ENCODE measurements around the gene CNTRL. TPM values are rescaled to one million over a fixed set of nuclear protein-coding genes. Genes with fewer than 3 reads are reported as not detected.

Gene CNTRL
- polyA plus RNA-seq, 1 donor from 2014 or later: 16.0 TPM

DNA sequence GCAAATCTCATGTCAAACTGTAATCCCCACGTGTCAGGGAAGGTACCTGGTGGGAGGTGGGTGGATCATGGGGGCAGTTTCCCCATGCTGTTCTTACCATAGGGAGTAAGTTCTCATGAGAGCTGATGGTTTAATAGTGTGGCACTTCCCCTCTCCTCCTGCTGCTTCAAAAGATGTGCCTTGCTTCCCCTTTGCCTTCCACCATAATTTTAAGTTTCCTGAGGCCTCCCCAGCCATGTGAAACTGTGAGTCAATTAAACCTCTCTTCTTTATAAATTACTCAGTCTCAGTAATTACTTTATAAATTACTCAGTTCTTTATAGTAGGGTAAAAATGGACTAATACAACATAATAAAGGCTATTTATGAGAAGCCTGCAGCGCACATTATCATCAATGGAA lies 7.1 kb upstream of the CNTRL start:
- H3K9me3 ChIP-seq (ENCODE audit: low read length): no peaks in the 10 kb centered on the region
- no peaks in the 10 kb centered on the region for H3F3A ChIP-seq (ENCODE audit: insufficient read depth, low read length, poor library complexity, severe bottlenecking)
- no peaks in the 10 kb centered on the region for H3K36me3 ChIP-seq (ENCODE audit: insufficient read depth, low read length)
- H3K9me2 ChIP-seq (ENCODE audit: insufficient read depth, low read length): no peaks in the 10 kb centered on the region
- no peak overlapping the region for H3K27ac ChIP-seq (ENCODE audit: low read length)
- no peak overlapping the region for H3K4me2 ChIP-seq (ENCODE audit: low read length)
- TF ChIP-seq EP300 (conservative IDR thresholded peaks at IDR 0.05; ENCODE audit: poor library complexity, severe bottlenecking): no peak
- TF ChIP-seq, protein P1, sequence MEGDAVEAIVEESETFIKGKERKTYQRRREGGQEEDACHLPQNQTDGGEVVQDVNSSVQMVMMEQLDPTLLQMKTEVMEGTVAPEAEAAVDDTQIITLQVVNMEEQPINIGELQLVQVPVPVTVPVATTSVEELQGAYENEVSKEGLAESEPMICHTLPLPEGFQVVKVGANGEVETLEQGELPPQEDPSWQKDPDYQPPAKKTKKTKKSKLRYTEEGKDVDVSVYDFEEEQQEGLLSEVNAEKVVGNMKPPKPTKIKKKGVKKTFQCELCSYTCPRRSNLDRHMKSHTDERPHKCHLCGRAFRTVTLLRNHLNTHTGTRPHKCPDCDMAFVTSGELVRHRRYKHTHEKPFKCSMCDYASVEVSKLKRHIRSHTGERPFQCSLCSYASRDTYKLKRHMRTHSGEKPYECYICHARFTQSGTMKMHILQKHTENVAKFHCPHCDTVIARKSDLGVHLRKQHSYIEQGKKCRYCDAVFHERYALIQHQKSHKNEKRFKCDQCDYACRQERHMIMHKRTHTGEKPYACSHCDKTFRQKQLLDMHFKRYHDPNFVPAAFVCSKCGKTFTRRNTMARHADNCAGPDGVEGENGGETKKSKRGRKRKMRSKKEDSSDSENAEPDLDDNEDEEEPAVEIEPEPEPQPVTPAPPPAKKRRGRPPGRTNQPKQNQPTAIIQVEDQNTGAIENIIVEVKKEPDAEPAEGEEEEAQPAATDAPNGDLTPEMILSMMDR (IDR thresholded peaks at IDR 0.05; ENCODE audit: poor library complexity, severe bottlenecking): no peak
- no peak for TF ChIP-seq POLR2AphosphoS5 (IDR thresholded peaks at IDR 0.05)
- H4K20me1 ChIP-seq (ENCODE audit: insufficient read depth): no peaks in the 10 kb centered on the region
- H3K79me2 ChIP-seq (replicated peaks; ENCODE audit: insufficient read depth, low read length): no peaks in the 10 kb centered on the region
- no peak overlapping the region for H3K4me3 ChIP-seq (ENCODE audit: low read length)
- no peaks in the 10 kb centered on the region for H3K27me3 ChIP-seq (ENCODE audit: insufficient read depth, low read depth, low read length)
- H2AFZ ChIP-seq (ENCODE audit: low read depth, low read length): no peak overlapping the region
- no peak overlapping the region for H3K9ac ChIP-seq (ENCODE audit: low read length)

DNA sequence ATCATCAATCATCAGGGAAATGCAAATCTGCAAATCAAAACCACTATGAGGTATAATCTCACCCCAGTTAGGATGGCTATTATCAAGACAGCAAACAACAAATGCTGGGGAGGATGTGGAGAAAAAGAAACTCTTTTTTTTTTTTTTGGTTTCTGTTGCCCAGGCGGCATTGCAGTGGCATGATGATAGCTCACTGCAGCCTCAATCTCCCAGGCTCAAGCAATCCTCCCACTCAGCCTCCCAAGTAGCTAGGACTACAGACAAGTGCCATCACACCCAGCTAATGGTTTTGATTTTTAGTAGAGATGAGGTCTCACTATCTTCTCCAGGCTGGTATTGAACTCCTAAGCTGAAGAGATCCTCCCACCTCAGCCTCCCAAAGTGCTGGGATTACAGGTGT lies 5.4 kb upstream of the CNTRL start:
- no peaks in the 10 kb centered on the region for H3K79me2 ChIP-seq (replicated peaks; ENCODE audit: insufficient read depth, low read length)
- H3K27me3 ChIP-seq (ENCODE audit: insufficient read depth, low read depth, low read length): no peaks in the 10 kb centered on the region
- H3K36me3 ChIP-seq (ENCODE audit: insufficient read depth, low read length): no peaks in the 10 kb centered on the region
- H3F3A ChIP-seq (ENCODE audit: insufficient read depth, low read length, poor library complexity, severe bottlenecking): no peaks in the 10 kb centered on the region
- TF ChIP-seq SMC3 (conservative IDR thresholded peaks at IDR 0.05; ENCODE audit: poor library complexity): no peak
- TF ChIP-seq TAF1 (IDR thresholded peaks at IDR 0.05; ENCODE audit: low read depth): no peak
- TF ChIP-seq, protein P2, sequence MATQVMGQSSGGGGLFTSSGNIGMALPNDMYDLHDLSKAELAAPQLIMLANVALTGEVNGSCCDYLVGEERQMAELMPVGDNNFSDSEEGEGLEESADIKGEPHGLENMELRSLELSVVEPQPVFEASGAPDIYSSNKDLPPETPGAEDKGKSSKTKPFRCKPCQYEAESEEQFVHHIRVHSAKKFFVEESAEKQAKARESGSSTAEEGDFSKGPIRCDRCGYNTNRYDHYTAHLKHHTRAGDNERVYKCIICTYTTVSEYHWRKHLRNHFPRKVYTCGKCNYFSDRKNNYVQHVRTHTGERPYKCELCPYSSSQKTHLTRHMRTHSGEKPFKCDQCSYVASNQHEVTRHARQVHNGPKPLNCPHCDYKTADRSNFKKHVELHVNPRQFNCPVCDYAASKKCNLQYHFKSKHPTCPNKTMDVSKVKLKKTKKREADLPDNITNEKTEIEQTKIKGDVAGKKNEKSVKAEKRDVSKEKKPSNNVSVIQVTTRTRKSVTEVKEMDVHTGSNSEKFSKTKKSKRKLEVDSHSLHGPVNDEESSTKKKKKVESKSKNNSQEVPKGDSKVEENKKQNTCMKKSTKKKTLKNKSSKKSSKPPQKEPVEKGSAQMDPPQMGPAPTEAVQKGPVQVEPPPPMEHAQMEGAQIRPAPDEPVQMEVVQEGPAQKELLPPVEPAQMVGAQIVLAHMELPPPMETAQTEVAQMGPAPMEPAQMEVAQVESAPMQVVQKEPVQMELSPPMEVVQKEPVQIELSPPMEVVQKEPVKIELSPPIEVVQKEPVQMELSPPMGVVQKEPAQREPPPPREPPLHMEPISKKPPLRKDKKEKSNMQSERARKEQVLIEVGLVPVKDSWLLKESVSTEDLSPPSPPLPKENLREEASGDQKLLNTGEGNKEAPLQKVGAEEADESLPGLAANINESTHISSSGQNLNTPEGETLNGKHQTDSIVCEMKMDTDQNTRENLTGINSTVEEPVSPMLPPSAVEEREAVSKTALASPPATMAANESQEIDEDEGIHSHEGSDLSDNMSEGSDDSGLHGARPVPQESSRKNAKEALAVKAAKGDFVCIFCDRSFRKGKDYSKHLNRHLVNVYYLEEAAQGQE (IDR thresholded peaks at IDR 0.05; ENCODE audit: borderline replicate concordance): no peak
- no peak for TF ChIP-seq RAD21 (conservative IDR thresholded peaks at IDR 0.05)
- H3K4me2 ChIP-seq (ENCODE audit: low read length): no peak overlapping the region
- no peak overlapping the region for H3K9ac ChIP-seq (ENCODE audit: low read length)
- H3K9me3 ChIP-seq (ENCODE audit: low read length): no peaks in the 10 kb centered on the region
- no peak overlapping the region for H3K27ac ChIP-seq (ENCODE audit: low read length)
- H3K9me2 ChIP-seq (ENCODE audit: insufficient read depth, low read length): no peaks in the 10 kb centered on the region
- H4K20me1 ChIP-seq (ENCODE audit: insufficient read depth): no peaks in the 10 kb centered on the region
- H2AFZ ChIP-seq (ENCODE audit: low read depth, low read length): no peak overlapping the region
- H3K4me3 ChIP-seq (ENCODE audit: low read length): no peak overlapping the region

DNA sequence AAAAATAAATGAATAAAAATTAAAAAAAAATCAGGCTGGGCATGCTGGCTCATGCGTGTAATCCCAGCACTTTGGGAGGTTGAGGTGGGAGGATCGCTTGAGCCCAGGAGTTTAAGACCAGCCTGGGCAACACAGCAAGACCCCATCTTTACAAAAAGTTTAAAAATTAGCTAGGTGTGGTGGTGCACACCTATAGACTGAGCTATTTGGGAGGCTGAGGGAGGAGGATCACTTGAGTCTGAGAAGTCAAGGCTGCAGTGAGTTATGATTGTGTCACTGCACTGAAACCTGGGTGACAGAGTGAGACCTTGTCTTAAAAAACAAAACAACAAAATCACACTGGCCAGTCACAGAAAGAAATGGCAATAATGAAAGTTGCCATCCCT lies 3.4 kb upstream of the CNTRL start:
- H4K20me1 ChIP-seq (ENCODE audit: insufficient read depth): no peaks in the 10 kb centered on the region
- H3K9ac ChIP-seq (ENCODE audit: low read length): no peak overlapping the region
- no peaks in the 10 kb centered on the region for H3K9me3 ChIP-seq (ENCODE audit: low read length)
- H3K9me2 ChIP-seq (ENCODE audit: insufficient read depth, low read length): no peaks in the 10 kb centered on the region
- no peak overlapping the region for H3K4me3 ChIP-seq (ENCODE audit: low read length)
- no peaks in the 10 kb centered on the region for H3K36me3 ChIP-seq (ENCODE audit: insufficient read depth, low read length)
- H3K4me2 ChIP-seq (ENCODE audit: low read length): no peak overlapping the region
- H3F3A ChIP-seq (ENCODE audit: insufficient read depth, low read length, poor library complexity, severe bottlenecking): no peaks in the 10 kb centered on the region
- H3K27me3 ChIP-seq (ENCODE audit: insufficient read depth, low read depth, low read length): no peaks in the 10 kb centered on the region
- no peak overlapping the region for H3K27ac ChIP-seq (ENCODE audit: low read length)
- H3K79me2 ChIP-seq (replicated peaks; ENCODE audit: insufficient read depth, low read length): peaks cover 2% of the 10 kb centered on the region
- no peak for TF ChIP-seq RAD21 (conservative IDR thresholded peaks at IDR 0.05)
- TF ChIP-seq TAF1 (IDR thresholded peaks at IDR 0.05; ENCODE audit: low read depth): no peak
- TF ChIP-seq EZH2 (IDR thresholded peaks at IDR 0.05; ENCODE audit: borderline replicate concordance, insufficient read depth, low read length, poor library complexity, severe bottlenecking): no peak
- H2AFZ ChIP-seq (ENCODE audit: low read depth, low read length): no peak overlapping the region

Measured in neural cell (in vitro differentiated cells).